WTC11 (cell line): Measurements from ENCODE around the gene SLC26A8. TPM values are rescaled to one million over a fixed set of nuclear protein-coding genes. Genes with fewer than 3 reads are reported as not detected.

Experiments used
- ATAC-seq: fragments of 200-7000 bp; cut with Tn5 transposase; 2 replicates; pipeline ENCODE4 v1.10.0; 2021; ENCODE audit warnings: mild to moderate bottlenecking, moderate library complexity
- CTCF ChIA-PET: fragments of 300-600 bp; sonication (Branson Sonifier 250); formaldehyde crosslinking; loops from one replicate; lab custom pipeline; 2021; ENCODE audit warnings: antibody characterized with exemption; lab: Charles Lee
- POLR2A ChIA-PET: fragments of 350-600 bp; sonication (Branson Sonifier 250); formaldehyde crosslinking; loops from one replicate; lab custom pipeline; 2021; ENCODE audit warnings: antibody characterized with exemption; lab: Charles Lee
- DNase-seq: peaks from one replicate; pipeline ENCODE4 v3.0.0; 2021; ENCODE audit warnings: low spot score
- H3K27ac Mint-ChIP-seq: 2 replicates; pipeline ENCODE4 v1.8.0; 2021; ENCODE audit warnings: mixed read lengths
- H3K27me3 Mint-ChIP-seq: 2 replicates; pipeline ENCODE4 v1.8.0; 2021; ENCODE audit warnings: low read depth, mild to moderate bottlenecking, moderate library complexity, mixed read lengths
- H3K36me3 Mint-ChIP-seq: 2 replicates; pipeline ENCODE4 v1.8.0; 2021; ENCODE audit warnings: mixed read lengths
- H3K4me1 Mint-ChIP-seq: 2 replicates; pipeline ENCODE4 v1.8.0; 2022; ENCODE audit warnings: mixed read lengths
- H3K4me3 Mint-ChIP-seq: 2 replicates; pipeline ENCODE4 v1.8.0; 2021; ENCODE audit warnings: mild to moderate bottlenecking, moderate library complexity, mixed read lengths
- H3K9me3 Mint-ChIP-seq: 2 replicates; pipeline ENCODE4 v1.8.0; 2021; ENCODE audit warnings: mixed read lengths
- AR ChIP-seq: fragments of 250-450 bp; sonication (Bioruptor Pico); IDR thresholded peaks from 2 replicates; pipeline ENCODE4 v1.9.0; 2021; ENCODE audit warnings: mild to moderate bottlenecking
- ATF1 ChIP-seq: sonication (generic); formaldehyde crosslinking; IDR thresholded peaks from 2 replicates; pipeline ENCODE4 v1.8.1; 2023; ENCODE audit warnings: mild to moderate bottlenecking, moderate library complexity, missing genetic modification reagents
- ATF2 ChIP-seq: sonication (generic); formaldehyde crosslinking; IDR thresholded peaks from 2 replicates; pipeline ENCODE4 v1.8.1; 2022; ENCODE audit warnings: low read depth, missing genetic modification reagents, borderline replicate concordance
- ATF6 ChIP-seq: sonication (generic); formaldehyde crosslinking; IDR thresholded peaks from 2 replicates; pipeline ENCODE4 v1.8.1; 2023; ENCODE audit warnings: mild to moderate bottlenecking, missing genetic modification reagents
- CREM ChIP-seq: sonication (generic); formaldehyde crosslinking; IDR thresholded peaks from 2 replicates; pipeline ENCODE4 v1.8.1; 2022; ENCODE audit warnings: mild to moderate bottlenecking, missing genetic modification reagents, moderate library complexity
- ELF4 ChIP-seq: sonication (generic); formaldehyde crosslinking; IDR thresholded peaks from 2 replicates; pipeline ENCODE4 v1.8.1; 2022; ENCODE audit warnings: low read depth, mild to moderate bottlenecking, moderate library complexity, missing genetic modification reagents
- ESRRA ChIP-seq: sonication (generic); formaldehyde crosslinking; IDR thresholded peaks from 2 replicates; pipeline ENCODE4 v1.8.1; 2022; ENCODE audit warnings: mild to moderate bottlenecking, missing genetic modification reagents, borderline replicate concordance
- GABPB1 ChIP-seq: sonication (generic); formaldehyde crosslinking; IDR thresholded peaks from 2 replicates; pipeline ENCODE4 v1.8.1; 2023; ENCODE audit warnings: mild to moderate bottlenecking, missing genetic modification reagents
- GRHL2 ChIP-seq: fragments of 250-450 bp; sonication (Bioruptor Pico); IDR thresholded peaks from 2 replicates; pipeline ENCODE4 v1.8.0; 2022; ENCODE audit warnings: mild to moderate bottlenecking, moderate library complexity; ENCODE audit not compliant: insufficient replicate concordance, severe bottlenecking
- HMGA2 ChIP-seq: fragments of 250-450 bp; sonication (Bioruptor Pico); IDR thresholded peaks from 2 replicates; pipeline ENCODE4 v1.4.0; 2021; ENCODE audit warnings: mild to moderate bottlenecking, moderate library complexity
- NR1H2 ChIP-seq: sonication (generic); formaldehyde crosslinking; IDR thresholded peaks from 2 replicates; pipeline ENCODE4 v1.9.0; 2021; ENCODE audit warnings: mild to moderate bottlenecking, moderate library complexity, missing genetic modification reagents
- RORB ChIP-seq: fragments of 250-450 bp; sonication (Bioruptor Pico); IDR thresholded peaks from 2 replicates; pipeline ENCODE4 v1.9.0; 2021; ENCODE audit warnings: mild to moderate bottlenecking
- TCF7 ChIP-seq: sonication (generic); formaldehyde crosslinking; IDR thresholded peaks from 2 replicates; pipeline ENCODE4 v1.8.0; 2022; ENCODE audit warnings: mild to moderate bottlenecking, low read depth, missing genetic modification reagents, moderate library complexity
- ZNF281 ChIP-seq: sonication (generic); formaldehyde crosslinking; IDR thresholded peaks from 2 replicates; pipeline ENCODE4 v1.8.0; 2023; ENCODE audit warnings: mild to moderate bottlenecking, missing genetic modification reagents
- ZNF396 ChIP-seq: fragments of 250-450 bp; sonication (Bioruptor Pico); IDR thresholded peaks from 2 replicates; pipeline ENCODE4 v1.8.0; 2021; ENCODE audit warnings: mild to moderate bottlenecking, moderate library complexity, borderline replicate concordance
- ZNF423 ChIP-seq: fragments of 250-450 bp; sonication (Bioruptor Pico); IDR thresholded peaks from 2 replicates; pipeline ENCODE4 v2.1.2; 2022; ENCODE audit warnings: mild to moderate bottlenecking, moderate library complexity
- ZNF532 ChIP-seq: fragments of 250-450 bp; sonication (Bioruptor Pico); IDR thresholded peaks from 2 replicates; pipeline ENCODE4 v1.9.0; 2021; ENCODE audit warnings: mild to moderate bottlenecking, borderline replicate concordance
- ZNF671 ChIP-seq: fragments of 250-450 bp; sonication (Bioruptor Pico); IDR thresholded peaks from 2 replicates; pipeline ENCODE4 v1.8.0; 2021; ENCODE audit warnings: mild to moderate bottlenecking
- ZSCAN18 ChIP-seq: fragments of 250-450 bp; sonication (Bioruptor Pico); IDR thresholded peaks from 2 replicates; pipeline ENCODE4 v2.1.2; 2022; ENCODE audit warnings: mild to moderate bottlenecking, moderate library complexity
- total RNA-seq: library from RNA; stranded (reverse); gene quantifications from 3 replicates; pipeline ENCODE4 v1.2.3, GENCODE V29; 2021

Gene SLC26A8
- total RNA-seq, 1 experiment from 2014 or later, result 0.50 TPM

GRCh38 chr6:35896228-35896627 is 128.2 kb downstream of the SLC26A8 start:
- no peaks in the 10 kb centered on the region for H3K9me3 Mint-ChIP-seq
- peaks cover 26% of the 10 kb centered on the region for H3K4me1 Mint-ChIP-seq
- H3K36me3 Mint-ChIP-seq, result peaks cover 21% of the 10 kb centered on the region
- POLR2A ChIA-PET, result no interaction called here
- no peak overlapping the region for H3K4me3 Mint-ChIP-seq
- ATAC-seq, result no peak
- H3K27me3 Mint-ChIP-seq, result no peaks in the 10 kb centered on the region
- H3K27ac Mint-ChIP-seq, result peak overlapping the region; percentile 20
- CTCF ChIA-PET, result no interaction called here
- DNase-seq, result no peak
- TF ChIP-seq ZNF396, result no peak
- no peak for TF ChIP-seq NR1H2 (CRISPR knock-in tag)
- TF ChIP-seq HMGA2, result no peak
- no peak for TF ChIP-seq GABPB1 (CRISPR knock-in tag)
- TF ChIP-seq ZNF671 (CRISPR knock-in tag), result no peak
- no peak for TF ChIP-seq ESRRA (CRISPR knock-in tag)
- no peak for TF ChIP-seq AR (CRISPR knock-in tag)
- no peak for TF ChIP-seq ZNF532 (CRISPR knock-in tag)
- no peak for TF ChIP-seq RORB (CRISPR knock-in tag)
- no peak for TF ChIP-seq GRHL2 (CRISPR knock-in tag)
- no peak for TF ChIP-seq ZNF423 (CRISPR knock-in tag)
- no peak for TF ChIP-seq ATF6 (CRISPR knock-in tag)
- no peak for TF ChIP-seq ZSCAN18 (CRISPR knock-in tag)
- TF ChIP-seq ATF1, result no peak
- TF ChIP-seq CREM (CRISPR knock-in tag), result no peak
- no peak for TF ChIP-seq ELF4
- no peak for TF ChIP-seq ATF2 (CRISPR knock-in tag)
- TF ChIP-seq TCF7, result no peak
- TF ChIP-seq ZNF281 (CRISPR knock-in tag), result no peak
